Thyroid gland (tissue), 4 donors: Measurements from ENCODE around the gene CD9.

Experiments used
- POLR2A ChIP-seq, 2 donors: fragments of 450-650 bp; IDR thresholded peaks; one replicate each; pipeline ENCODE4 v1.6.1; 2017; ENCODE audit warnings: antibody characterized with exemption in 2 of 2, mild to moderate bottlenecking in 2 of 2, moderate library complexity in 1 of 2
- TF ChIP-seq, protein P1 (sequence below), 6 experiments: fragments of 200-600 bp in 3 of 6; fragments of 450-650 bp in 3 of 6; sonication (generic) in 3 of 6; IDR thresholded peaks; one replicate each; pipeline ENCODE4 v1.5.1; 2016 to 2019; ENCODE audit warnings: antibody characterized with exemption in 6 of 6, mild to moderate bottlenecking in 2 of 6, inconsistent platforms in 1 of 6, moderate library complexity in 1 of 6

DNA sequence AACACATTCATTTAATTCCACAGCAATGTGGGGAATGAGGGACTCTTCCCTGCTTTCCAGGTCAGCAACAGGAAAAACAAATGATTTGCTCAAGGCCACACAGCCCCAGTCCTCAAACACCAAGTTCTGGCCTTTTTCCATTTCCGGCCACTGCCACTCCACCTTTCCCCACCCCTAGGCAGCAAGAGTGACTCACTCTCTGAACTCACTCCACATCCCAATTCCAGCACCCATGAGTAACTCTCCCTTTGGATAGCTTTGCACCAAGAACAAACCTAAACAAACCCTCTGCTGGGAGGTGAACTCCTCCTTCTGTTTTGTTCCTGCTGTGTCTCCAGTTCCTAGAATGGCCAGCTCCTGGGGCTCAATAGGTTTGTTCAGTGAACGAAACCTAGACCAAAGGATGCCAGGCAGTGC lies 79.9 kb downstream of the CD9 start:
- TF ChIP-seq, protein P1, sequence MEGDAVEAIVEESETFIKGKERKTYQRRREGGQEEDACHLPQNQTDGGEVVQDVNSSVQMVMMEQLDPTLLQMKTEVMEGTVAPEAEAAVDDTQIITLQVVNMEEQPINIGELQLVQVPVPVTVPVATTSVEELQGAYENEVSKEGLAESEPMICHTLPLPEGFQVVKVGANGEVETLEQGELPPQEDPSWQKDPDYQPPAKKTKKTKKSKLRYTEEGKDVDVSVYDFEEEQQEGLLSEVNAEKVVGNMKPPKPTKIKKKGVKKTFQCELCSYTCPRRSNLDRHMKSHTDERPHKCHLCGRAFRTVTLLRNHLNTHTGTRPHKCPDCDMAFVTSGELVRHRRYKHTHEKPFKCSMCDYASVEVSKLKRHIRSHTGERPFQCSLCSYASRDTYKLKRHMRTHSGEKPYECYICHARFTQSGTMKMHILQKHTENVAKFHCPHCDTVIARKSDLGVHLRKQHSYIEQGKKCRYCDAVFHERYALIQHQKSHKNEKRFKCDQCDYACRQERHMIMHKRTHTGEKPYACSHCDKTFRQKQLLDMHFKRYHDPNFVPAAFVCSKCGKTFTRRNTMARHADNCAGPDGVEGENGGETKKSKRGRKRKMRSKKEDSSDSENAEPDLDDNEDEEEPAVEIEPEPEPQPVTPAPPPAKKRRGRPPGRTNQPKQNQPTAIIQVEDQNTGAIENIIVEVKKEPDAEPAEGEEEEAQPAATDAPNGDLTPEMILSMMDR (IDR thresholded peaks at IDR 0.05), result peak in 3 of 6 experiments; percentile 12 to 27 (median 25)
- peak in 1 of 2 donors; percentile 11 for TF ChIP-seq POLR2A (IDR thresholded peaks at IDR 0.05)
